IMR-90 (cell line): ENCODE results near the gene MYADM. TPM values are rescaled to one million over a fixed set of nuclear protein-coding genes. Genes with fewer than 3 reads are reported as not detected.

Source experiments
- ATAC-seq: fragments of 200-7000 bp; cut with Tn5 transposase; 2 replicates; pipeline ENCODE4 v1.9.1; 2020; ENCODE audit warnings: low read depth, mild to moderate bottlenecking, moderate library complexity
- BruUV-seq: library from RNA; stranded (reverse); fragments of 400-500 nt; replicated peaks from 2 replicates; lab custom pipeline; 2021; lab: Mats Ljungman, UMichigan
- CTCF ChIA-PET: fragments of 300-600 bp; formaldehyde crosslinking; extraction: SDS; loops from one replicate; lab custom pipeline; 2021; ENCODE audit warnings: antibody characterized with exemption; lab: Yijun Ruan, JAX
- POLR2A ChIA-PET: fragments of 300-600 bp; sonication (Branson Sonifier 250); formaldehyde crosslinking; loops from one replicate; lab custom pipeline; 2022; ENCODE audit warnings: antibody characterized with exemption; ENCODE audit not compliant: unreplicated experiment; lab: Charles Lee
- DNase-seq: peaks from one replicate; pipeline ENCODE4 v3.0.0; 2013
- H2AFZ ChIP-seq: replicated peaks from 2 replicates; pipeline ENCODE3; 2013; ENCODE audit warnings: low read length, mild to moderate bottlenecking; ENCODE audit not compliant: poor library complexity
- H2AK5ac ChIP-seq: 2 replicates; pipeline ENCODE4 v1.6.1; 2013; ENCODE audit warnings: low read depth, low read length, inconsistent platforms
- H2AK9ac ChIP-seq: replicated peaks from 2 replicates; pipeline ENCODE3; 2013; ENCODE audit warnings: mild to moderate bottlenecking, low read depth, low read length, moderate library complexity; ENCODE audit not compliant: poor library complexity
- H2BK120ac ChIP-seq: 2 replicates; pipeline ENCODE4 v1.6.1; 2013; ENCODE audit warnings: low read depth, low read length, inconsistent platforms
- H2BK15ac ChIP-seq: 3 replicates; pipeline ENCODE4 v1.6.1; 2013; ENCODE audit warnings: low read depth, low read length, inconsistent platforms
- H2BK20ac ChIP-seq: 2 replicates; pipeline ENCODE4 v1.6.1; 2013; ENCODE audit warnings: low read depth, mild to moderate bottlenecking, inconsistent platforms, low read length, moderate library complexity
- H2BK5ac ChIP-seq: 2 replicates; pipeline ENCODE4 v1.6.1; 2013; ENCODE audit warnings: mild to moderate bottlenecking, low read depth, low read length, inconsistent platforms; ENCODE audit not compliant: poor library complexity, severe bottlenecking
- H3K14ac ChIP-seq: replicated peaks from 2 replicates; pipeline ENCODE4 v1.6.1; 2013; ENCODE audit warnings: low read depth, low read length, inconsistent platforms
- H3K18ac ChIP-seq: 2 replicates; pipeline ENCODE4 v1.6.1; 2013; ENCODE audit warnings: low read depth, low read length, control low read depth
- H3K23ac ChIP-seq: 2 replicates; pipeline ENCODE4 v1.6.1; 2013; ENCODE audit warnings: low read depth, low read length, inconsistent platforms
- H3K27ac ChIP-seq: 2 replicates; pipeline ENCODE4 v1.5.1; 2013; ENCODE audit warnings: mild to moderate bottlenecking, control low read depth, low read length; ENCODE audit not compliant: insufficient read depth
- H3K27me3 ChIP-seq: 2 replicates; pipeline ENCODE4 v1.6.1; 2013; ENCODE audit warnings: low read length; ENCODE audit not compliant: control insufficient read depth, insufficient read depth
- H3K36me3 ChIP-seq: 2 replicates; pipeline ENCODE4 v1.6.1; 2013; ENCODE audit warnings: low read length, mixed read lengths; ENCODE audit not compliant: control insufficient read depth, insufficient read depth
- H3K4ac ChIP-seq: 2 replicates; pipeline ENCODE4 v1.6.1; 2013; ENCODE audit warnings: low read depth, low read length, inconsistent platforms
- H3K4me1 ChIP-seq: 2 replicates; pipeline ENCODE4 v1.6.1; 2013; ENCODE audit warnings: low read length, mixed read lengths; ENCODE audit not compliant: control insufficient read depth, insufficient read depth
- H3K4me2 ChIP-seq: 2 replicates; pipeline ENCODE4 v1.6.1; 2013; ENCODE audit warnings: low read depth, mild to moderate bottlenecking, control low read depth, low read length, moderate library complexity
- H3K4me3 ChIP-seq: 2 replicates; pipeline ENCODE4 v1.5.1; 2013; ENCODE audit warnings: low read depth, mild to moderate bottlenecking, control low read depth, low read length, moderate library complexity; ENCODE audit not compliant: insufficient read depth
- H3K56ac ChIP-seq: 2 replicates; pipeline ENCODE4 v1.6.1; 2013; ENCODE audit warnings: low read length, inconsistent platforms; ENCODE audit not compliant: insufficient read depth; ENCODE audit errors: extremely low read depth
- H3K79me1 ChIP-seq, 2 experiments: 2 replicates each; pipeline ENCODE4 v1.6.1; 2013; ENCODE audit warnings: low read length in 2 of 2, inconsistent platforms in 1 of 2, low read depth in 1 of 2
- H3K9ac ChIP-seq: 2 replicates; pipeline ENCODE4 v1.6.1; 2013; ENCODE audit warnings: low read depth, low read length, control low read depth
- H3K9me1 ChIP-seq: 2 replicates; pipeline ENCODE4 v1.6.1; 2013; ENCODE audit warnings: low read length, inconsistent platforms; ENCODE audit not compliant: insufficient read depth
- H3K9me3 ChIP-seq: 2 replicates; pipeline ENCODE4 v1.6.1; 2013; ENCODE audit warnings: low read length; ENCODE audit not compliant: control insufficient read depth, insufficient read depth
- H4K20me1 ChIP-seq: 2 replicates; pipeline ENCODE4 v1.6.1; 2013; ENCODE audit warnings: low read length, inconsistent platforms; ENCODE audit not compliant: insufficient read depth
- H4K5ac ChIP-seq: 2 replicates; pipeline ENCODE4 v1.6.1; 2013; ENCODE audit warnings: mild to moderate bottlenecking, low read depth, low read length, control low read depth
- H4K8ac ChIP-seq, 2 experiments: 2 replicates each; pipeline ENCODE4 v1.6.1; 2013; ENCODE audit warnings: low read depth in 2 of 2, low read length in 2 of 2, control low read depth in 1 of 2, inconsistent platforms in 1 of 2
- H4K91ac ChIP-seq: 2 replicates; pipeline ENCODE4 v1.6.1; 2013; ENCODE audit warnings: low read depth, low read length, inconsistent platforms; ENCODE audit not compliant: insufficient read depth
- CTCF ChIP-seq: conservative IDR thresholded peaks from 2 replicates; pipeline ENCODE4 v1.5.1; 2012; ENCODE audit warnings: mild to moderate bottlenecking, low read depth, low read length, improper control_type of control experiment
- ELK1 ChIP-seq: fragments of 150-350 bp; IDR thresholded peaks from 2 replicates; pipeline ENCODE4 v1.6.1; 2016; ENCODE audit warnings: low read depth, mild to moderate bottlenecking, low read length, moderate library complexity, borderline replicate concordance
- FOS ChIP-seq: fragments of 150-350 bp; IDR thresholded peaks from 2 replicates; pipeline ENCODE4 v1.6.1; 2016; ENCODE audit warnings: low read depth, low read length
- MAFK ChIP-seq: IDR thresholded peaks from 2 replicates; pipeline ENCODE4 v1.6.1; 2012; ENCODE audit warnings: low read depth, low read length, improper control_type of control experiment
- MAZ ChIP-seq: IDR thresholded peaks from 2 replicates; pipeline ENCODE4 v1.6.1; 2012; ENCODE audit warnings: low read depth, mild to moderate bottlenecking, low read length, improper control_type of control experiment, moderate library complexity, borderline replicate concordance
- NFE2L2 ChIP-seq: fragments of 150-350 bp; IDR thresholded peaks from 2 replicates; pipeline ENCODE4 v1.6.1; 2016; ENCODE audit warnings: low read depth, mild to moderate bottlenecking, low read length
- POLR2A ChIP-seq: IDR thresholded peaks from 2 replicates; pipeline ENCODE4 v1.6.1; 2012; ENCODE audit warnings: mild to moderate bottlenecking, low read depth, low read length
- RCOR1 ChIP-seq: IDR thresholded peaks from 2 replicates; pipeline ENCODE4 v1.6.1; 2012; ENCODE audit warnings: mild to moderate bottlenecking, low read length, improper control_type of control experiment; ENCODE audit not compliant: insufficient replicate concordance
- RFX5 ChIP-seq: IDR thresholded peaks from 2 replicates; pipeline ENCODE4 v1.8.0; 2012; ENCODE audit warnings: low read depth, mild to moderate bottlenecking, low read length, moderate library complexity
- WGBS, 2 experiments: methylation state at CpG; one replicate each; pipeline versions ENCODE4 v1.1.5 to v1.1.7; 2013; ENCODE audit warnings: missing lambda C conversion rate in 2 of 2; ENCODE audit not compliant: insufficient read length in 1 of 2; ENCODE audit errors: extremely low coverage in 2 of 2; 5-methylcytosine and 5-hydroxymethylcytosine counted together
- dilution Hi-C: fragments of 300-500 bp; cut with HindIII; formaldehyde crosslinking; loops from one replicate; pipeline ENCODE4 v1.14.3; 2018; ENCODE audit warnings: low sequenced_read_pairs; ENCODE audit not compliant: unreplicated experiment
- in situ Hi-C: fragments of 300-500 bp; cut with MboI; formaldehyde crosslinking; loops from 3 replicates; pipeline ENCODE4 v1.14.3; 2019; ENCODE audit warnings: low sequenced_read_pairs, inconsistent platforms, mixed read lengths
- intact Hi-C: fragments of 100-400 bp; cut with micrococcal nuclease; formaldehyde crosslinking; loops from 2 replicates; pipeline ENCODE4 v1.10.0; 2022
- polyA plus RNA-seq, 3 experiments: library from polyadenylated mRNA; depleted of rRNA; stranded (reverse); fragments of >200 nt; gene quantifications; 2 replicates each; pipeline ENCODE4 v1.2.3, GENCODE V29; 2012; ENCODE audit warnings: low replicate concordance in 1 of 3
- total RNA-seq: library from RNA; depleted of rRNA; stranded (reverse); fragments of >200 nt; gene quantifications from 2 replicates; pipeline ENCODE4 v1.2.3, GENCODE V29; 2012

Gene MYADM
- total and polyA plus RNA-seq, 2 of the 4 experiments (the other 2 are of a cell fraction) = 4.8 to 96.1 TPM

- dilution Hi-C loops = no loop called here
- BruUV-seq = no TSS peak
- H3K4me2 ChIP-seq = peak overlapping the region; percentile 52
- H4K91ac ChIP-seq = no peak overlapping the region
- H3K14ac ChIP-seq = no peak overlapping the region
- no peak overlapping the region for H3K56ac ChIP-seq
- intact Hi-C loops = no loop called here
- TF ChIP-seq NFE2L2 = no peak
- TF ChIP-seq RCOR1 = no peak
- TF ChIP-seq RFX5 = no peak
- TF ChIP-seq CTCF = no peak
- no peak for TF ChIP-seq MAFK
- TF ChIP-seq FOS = no peak
- TF ChIP-seq ELK1 = no peak
- no peak for TF ChIP-seq POLR2A
- TF ChIP-seq MAZ = no peak
- no peak overlapping the region for H4K8ac ChIP-seq
- no peak overlapping the region for H3K27ac ChIP-seq
- H2BK5ac ChIP-seq = no peak overlapping the region
- H2BK120ac ChIP-seq = no peak overlapping the region
- 0 out of 2 replicates have a peak overlapping the region, but pooled peaks have one; percentile 15 for H3K4ac ChIP-seq
- no peak overlapping the region for H2BK20ac ChIP-seq
- H2BK15ac ChIP-seq = no peak overlapping the region
- peaks cover 5% of the 10 kb centered on the region for H3K36me3 ChIP-seq
- no peak overlapping the region for H2AK5ac ChIP-seq
- H2AK9ac ChIP-seq = no peak overlapping the region
- H3K4me1 ChIP-seq = peaks cover 5% of the 10 kb centered on the region
- POLR2A ChIA-PET = no interaction called here
- peaks cover 4 to 5% of the 10 kb centered on the region in 2 experiments; a peak in 3 of 4 replicates for H3K79me1 ChIP-seq
- 0 out of 2 replicates have a peak overlapping the region, but pooled peaks have one; percentile 0 for H3K9ac ChIP-seq
- H3K23ac ChIP-seq = peak overlapping the region; percentile 22; the same call in 1 of the 2 replicates
- CTCF ChIA-PET = no interaction called here
- WGBS, 2 experiments = 42% methylated on average over 2 of the region's 6 CpGs; no CpG with 5 or more reads in 1 of the 2 experiments
- H3K9me1 ChIP-seq = peaks cover 4% of the 10 kb centered on the region
- no peak overlapping the region for H3K4me3 ChIP-seq
- ATAC-seq (no peak), DNase-seq (no peak)
- H4K20me1 ChIP-seq = peaks cover 10% of the 10 kb centered on the region; the same call in 1 of the 2 replicates
- no peaks in the 10 kb centered on the region for H3K9me3 ChIP-seq
- peak overlapping the region; percentile 88 for H2AFZ ChIP-seq
- no peak overlapping the region for H4K5ac ChIP-seq
- in situ Hi-C loops = loop anchor here (10.0 kb wide), 1 partner anchor 144 kb away; no protein-coding TSS in a partner anchor
- H3K18ac ChIP-seq = no peak overlapping the region
- H3K27me3 ChIP-seq = peaks cover 45% of the 10 kb centered on the region
Observed at GRCh38 chr19:53880711-53881481, 13.2 kb downstream of the MYADM start.
